PFSK-1 (cell line): ENCODE results near the gene ANKRD13D. TPM values are rescaled to one million over a fixed set of nuclear protein-coding genes. Genes with fewer than 3 reads are reported as not detected.

Experiments used
- FOXP2 ChIP-seq: optimal IDR thresholded peaks from 2 replicates; pipeline ENCODE3; 2011; ENCODE audit warnings: borderline replicate concordance, control low read depth, inconsistent platforms; ENCODE audit not compliant: insufficient read depth; ENCODE audit errors: extremely low read length, extremely low read depth
- POLR2AphosphoS5 ChIP-seq: IDR thresholded peaks from 2 replicates; pipeline ENCODE4 v1.6.1; 2012; ENCODE audit warnings: low read depth, mild to moderate bottlenecking, control low read depth, low read length, moderate library complexity
- REST ChIP-seq, 2 experiments: IDR thresholded peaks; 2 replicates each; pipeline versions ENCODE4 v1.6.1 to v1.8.0; 2011 to 2012; ENCODE audit warnings: low read depth in 2 of 2, low read length in 2 of 2, control low read depth in 1 of 2, inconsistent platforms in 1 of 2, mild to moderate bottlenecking in 1 of 2, moderate library complexity in 1 of 2; ENCODE audit not compliant: insufficient read depth in 1 of 2
- SIN3A ChIP-seq: IDR thresholded peaks from 2 replicates; pipeline ENCODE4 v1.6.1; 2012; ENCODE audit warnings: mild to moderate bottlenecking, low read length, moderate library complexity, borderline replicate concordance; ENCODE audit not compliant: insufficient read depth
- TAF1 ChIP-seq: IDR thresholded peaks from 2 replicates; pipeline ENCODE4 v1.6.1; 2012; ENCODE audit warnings: low read length, control low read depth, borderline replicate concordance; ENCODE audit not compliant: insufficient read depth
- polyA plus RNA-seq: library from polyadenylated mRNA; unstranded; fragments of >200 nt; gene quantifications from one replicate; pipeline ENCODE4 v1.2.1, GENCODE V29; 2012; ENCODE audit warnings: low read depth, missing spikeins; ENCODE audit not compliant: insufficient read length

The ANKRD13D gene
- 84.1 TPM for polyA plus RNA-seq

- no peak for TF ChIP-seq FOXP2
- TF ChIP-seq SIN3A: no peak
- TF ChIP-seq POLR2AphosphoS5: no peak; the same call in 1 of the 2 replicates
Measured at GRCh38 chr11:67289226-67289650, at the start of gene ANKRD13D. Gene ANKRD13D, plus strand, starts transcription at chr11:67289303. Its CDS starts 158 bp downstream, at chr11:67289461.

DNA sequence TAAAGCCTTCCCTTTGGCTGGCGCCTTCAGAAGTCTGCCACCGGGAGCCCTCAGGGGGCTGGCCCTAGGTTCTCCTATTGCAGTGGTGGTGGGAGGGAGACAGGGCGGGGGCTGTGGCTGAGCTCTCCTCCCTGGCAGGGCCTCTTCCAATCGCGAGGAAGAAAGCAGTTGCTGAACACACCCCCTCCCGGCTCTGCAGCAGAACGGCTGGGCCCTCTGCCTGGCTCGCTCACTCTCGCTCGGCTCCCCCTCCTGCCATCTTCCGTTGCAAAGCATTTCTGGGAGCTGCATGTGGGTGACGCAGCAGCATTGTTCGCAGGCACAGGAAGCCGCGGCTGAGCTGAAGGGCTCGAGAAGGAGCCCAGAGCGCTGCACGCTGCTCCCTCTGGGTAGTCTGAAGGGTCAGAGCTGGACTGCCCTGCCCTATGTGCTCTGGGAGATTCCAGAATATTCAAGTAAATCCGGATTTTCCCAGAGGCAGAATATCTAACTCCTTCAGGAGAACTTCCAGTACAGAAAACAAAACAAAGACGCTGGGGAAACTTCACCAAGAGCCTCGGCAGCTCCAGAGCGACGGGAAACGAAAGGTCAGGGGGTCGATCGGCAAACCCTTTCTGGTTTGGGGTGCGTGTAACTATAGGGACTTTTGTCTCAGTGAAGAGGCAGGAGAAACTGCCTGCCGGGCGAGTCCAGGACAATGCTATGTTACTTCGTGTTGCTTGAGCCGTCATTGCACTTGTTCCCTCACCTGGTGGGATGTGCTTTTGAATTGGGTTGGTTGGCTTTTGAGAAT is 49.1 kb upstream of the ANKRD13D start:
- TF ChIP-seq REST (IDR thresholded peaks at IDR 0.05; ENCODE audit: insufficient read depth in 1 of 2, low read depth in 2 of 2, low read length in 2 of 2) (peak; percentile 73 to 83), SIN3A (peak; percentile 97), FOXP2 (peak; percentile 95), TAF1 (peak; percentile 100), POLR2AphosphoS5 (peak; percentile 99)

DNA sequence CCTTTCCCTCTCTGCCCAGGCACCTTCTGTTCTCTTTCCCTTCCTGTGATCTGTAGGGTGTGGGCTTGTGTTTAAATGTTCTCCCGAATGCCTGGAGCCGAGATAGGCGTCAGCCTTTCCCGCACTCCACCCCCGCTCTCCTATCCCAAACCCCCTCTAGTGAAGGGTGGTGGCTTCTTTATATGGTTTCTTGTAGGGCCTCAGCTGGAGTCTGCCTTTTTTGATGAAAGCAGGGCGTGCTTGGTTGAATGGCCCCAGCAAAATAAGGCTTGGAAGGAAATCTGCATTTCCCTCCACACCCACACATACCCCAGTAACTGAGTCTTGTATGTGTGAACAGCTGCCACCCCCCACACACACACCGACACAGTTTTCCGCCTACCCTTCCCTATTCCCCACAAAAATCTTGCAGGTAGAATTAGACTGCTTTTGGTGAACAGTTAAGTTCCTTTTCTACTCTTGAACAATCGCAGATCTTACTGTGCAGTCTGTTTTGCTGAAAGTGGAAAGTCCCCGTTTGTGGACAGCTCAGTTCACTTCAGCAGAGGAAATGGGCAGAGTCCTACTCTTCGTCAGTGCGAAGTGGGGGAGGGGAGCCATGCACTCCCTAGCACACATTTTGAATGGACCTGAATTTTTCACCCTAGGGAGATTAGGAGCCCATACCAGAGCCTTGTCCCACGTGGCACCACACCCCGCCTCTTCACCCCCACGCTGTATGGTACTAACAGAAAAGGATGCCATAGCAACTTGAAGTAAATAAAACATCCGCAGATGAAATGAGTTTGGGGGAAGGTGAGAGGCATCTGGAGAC is 48.3 kb upstream of the ANKRD13D start:
- TF ChIP-seq POLR2AphosphoS5: peak; percentile 36; the same call in 1 of the 2 replicates
- TF ChIP-seq TAF1: no peak
- no peak for TF ChIP-seq FOXP2
- peak; percentile 67; the same call in 1 of the 2 replicates for TF ChIP-seq SIN3A
- TF ChIP-seq REST (IDR thresholded peaks at IDR 0.05; ENCODE audit: insufficient read depth in 1 of 2, low read depth in 2 of 2, low read length in 2 of 2): no peak

GRCh38 chr11:67242548-67242947 is 46.6 kb upstream of the ANKRD13D start:
- no peak for TF ChIP-seq REST (IDR thresholded peaks at IDR 0.05; ENCODE audit: insufficient read depth in 1 of 2, low read depth in 2 of 2, low read length in 2 of 2)
- TF ChIP-seq FOXP2: no peak
- TF ChIP-seq TAF1: no peak
- TF ChIP-seq SIN3A: no peak
- TF ChIP-seq POLR2AphosphoS5: no peak

DNA sequence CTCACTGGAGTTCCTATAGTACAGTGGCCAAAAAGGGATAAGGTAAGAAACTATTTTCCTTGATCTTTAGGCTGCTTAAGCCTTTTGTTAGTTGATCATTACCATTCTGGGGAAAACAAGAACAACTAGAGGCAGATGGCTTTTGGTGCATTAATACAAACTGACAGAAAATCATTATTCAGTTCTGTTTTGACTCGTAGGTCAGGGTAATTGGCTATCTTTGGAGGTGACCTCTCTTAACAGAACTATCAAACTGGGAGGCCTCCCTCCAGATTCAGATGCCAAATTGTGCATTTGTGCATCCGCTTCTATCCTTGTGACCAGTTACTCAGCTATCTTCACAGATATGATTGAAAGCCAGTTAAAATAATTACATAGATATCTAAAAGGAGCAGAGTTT is 46.1 kb upstream of the ANKRD13D start:
- no peak for TF ChIP-seq SIN3A
- no peak for TF ChIP-seq TAF1
- TF ChIP-seq POLR2AphosphoS5: no peak
- no peak for TF ChIP-seq REST (IDR thresholded peaks at IDR 0.05; ENCODE audit: insufficient read depth in 1 of 2, low read depth in 2 of 2, low read length in 2 of 2)
- TF ChIP-seq FOXP2: no peak
